Cardiac muscle cell (in vitro differentiated cells and primary cell): ENCODE measurements around the gene PDIA4. TPM values are rescaled to one million over a fixed set of nuclear protein-coding genes. Genes with fewer than 3 reads are reported as not detected.
A peak's percentile ranks its signal among the peaks of the same experiment; 100 is the strongest.

ENCODE experiments used
- DNase-seq, 2 donors: peaks; one replicate each; pipeline versions ENCODE4 v3.0.0 to v3.0.0-alpha.2; 2010 to 2017; ENCODE audit warnings: low read depth in 1 of 2, low spot score in 1 of 2
- H3K27ac ChIP-seq: fragments of 200-600 bp; sonication (generic); 2 replicates; pipeline ENCODE4 v1.5.1; 2016
- H3K27me3 ChIP-seq: fragments of 200-600 bp; sonication (generic); 2 replicates; pipeline ENCODE4 v1.6.0; 2016; ENCODE audit warnings: control low read depth
- H3K36me3 ChIP-seq: fragments of 200-600 bp; sonication (generic); 2 replicates; pipeline ENCODE4 v1.5.1; 2016; ENCODE audit warnings: control low read depth
- H3K4me1 ChIP-seq: fragments of 200-600 bp; sonication (generic); 2 replicates; pipeline ENCODE4 v1.8.1; 2017; ENCODE audit warnings: low read depth, mild to moderate bottlenecking, mixed run types
- H3K4me3 ChIP-seq: fragments of 200-600 bp; sonication (generic); 2 replicates; pipeline ENCODE4 v1.5.1; 2016; ENCODE audit warnings: mild to moderate bottlenecking
- H3K9me3 ChIP-seq: fragments of 200-600 bp; sonication (generic); 2 replicates; pipeline ENCODE4 v1.5.1; 2017; ENCODE audit warnings: low read depth, mild to moderate bottlenecking, control low read depth
- CTCF ChIP-seq: IDR thresholded peaks from 2 replicates; pipeline ENCODE4 v1.5.1; 2012; ENCODE audit warnings: low read depth, mild to moderate bottlenecking, low read length
- polyA plus RNA-seq: library from polyadenylated mRNA; unstranded; fragments of >200 nt; fragmentation: Nextera tagmentation; extraction: Ambion mirVana; gene quantifications from 2 replicates; pipeline ENCODE4 v1.2.1, GENCODE V29; 2016
- total RNA-seq: library from RNA; depleted of rRNA; stranded (reverse); fragments of >200 nt; gene quantifications from 2 replicates; pipeline ENCODE4 v1.2.3, GENCODE V29; 2016

The PDIA4 gene
- total and polyA plus RNA-seq, 2 experiments from 2014 or later: 150 to 367 TPM

- no peaks in the 10 kb centered on the region for H3K4me1 ChIP-seq
- H3K27ac ChIP-seq: peak overlapping the region; percentile 19
- no peak for TF ChIP-seq CTCF
- peak in 1 of 2 donors; percentile 35 for DNase-seq
- no peaks in the 10 kb centered on the region for H3K9me3 ChIP-seq
- no peaks in the 10 kb centered on the region for H3K27me3 ChIP-seq
- H3K4me3 ChIP-seq: no peak overlapping the region
- H3K36me3 ChIP-seq: no peaks in the 10 kb centered on the region
Measured at GRCh38 chr7:148963583-148964482, 64.5 kb downstream of the PDIA4 start.

GRCh38 chr7:148962823-148963582 is 65.3 kb downstream of the PDIA4 start:
- TF ChIP-seq CTCF: peak; percentile 85
- no peaks in the 10 kb centered on the region for H3K4me1 ChIP-seq
- H3K9me3 ChIP-seq: no peaks in the 10 kb centered on the region
- H3K27me3 ChIP-seq: no peaks in the 10 kb centered on the region
- H3K36me3 ChIP-seq: no peaks in the 10 kb centered on the region
- peak overlapping the region; percentile 55 for H3K27ac ChIP-seq
- H3K4me3 ChIP-seq: peak overlapping the region; percentile 69
- DNase-seq: peak; percentile 70 to 79

GRCh38 chr7:148962440-148962822 is 65.9 kb downstream of the PDIA4 start:
- Histone ChIP-seq H3K36me3 (no peaks in the 10 kb centered on the region), H3K9me3 (no peaks in the 10 kb centered on the region), H3K4me3 (peak overlapping the region; percentile 69), H3K4me1 (no peaks in the 10 kb centered on the region), H3K27ac (no peak overlapping the region), H3K27me3 (no peaks in the 10 kb centered on the region)
- TF ChIP-seq CTCF: no peak
- DNase-seq: no peak

GRCh38 chr7:148959726-148960125 is 68.6 kb downstream of the PDIA4 start:
- Histone ChIP-seq H3K4me3 (no peak overlapping the region), H3K36me3 (no peaks in the 10 kb centered on the region), H3K4me1 (no peaks in the 10 kb centered on the region), H3K27ac (no peak overlapping the region), H3K27me3 (no peaks in the 10 kb centered on the region), H3K9me3 (no peaks in the 10 kb centered on the region)
- no peak for DNase-seq
- no peak for TF ChIP-seq CTCF

GRCh38 chr7:148958061-148958460 is 70.2 kb downstream of the PDIA4 start:
- DNase-seq: no peak
- H3K27ac ChIP-seq: no peak overlapping the region
- no peaks in the 10 kb centered on the region for H3K4me1 ChIP-seq
- no peaks in the 10 kb centered on the region for H3K27me3 ChIP-seq
- no peak for TF ChIP-seq CTCF
- no peak overlapping the region for H3K4me3 ChIP-seq
- H3K9me3 ChIP-seq: no peaks in the 10 kb centered on the region
- no peaks in the 10 kb centered on the region for H3K36me3 ChIP-seq
